Thyroid gland (tissue), 4 donors: Measurements from ENCODE around the gene CHSY1. TPM values are rescaled to one million over a fixed set of nuclear protein-coding genes. Genes with fewer than 3 reads are reported as not detected.

Experiments
- DNase-seq, 2 donors: peaks; one replicate each; pipeline ENCODE4 v3.0.0-alpha.2; 2019
- H3K27ac ChIP-seq, 3 donors: fragments of 200-600 bp; sonication (generic); 1 replicate in 2 of 3; 2 replicates in 1 of 3; pipeline ENCODE4 v1.5.1; 2016 to 2019; ENCODE audit warnings: mild to moderate bottlenecking in 1 of 3, moderate library complexity in 1 of 3
- H3K27me3 ChIP-seq: fragments of 200-600 bp; sonication (generic); one replicate; pipeline ENCODE4 v1.5.1; 2019
- H3K36me3 ChIP-seq, 2 donors: fragments of 200-600 bp; sonication (generic); one replicate each; pipeline ENCODE4 v1.5.1; 2016 to 2019
- H3K4me1 ChIP-seq, 2 donors: fragments of 200-600 bp; sonication (generic); one replicate each; pipeline ENCODE4 v1.5.1; 2017 to 2019
- H3K4me3 ChIP-seq, 3 donors: fragments of 200-600 bp; sonication (generic); replicated peaks in 1 of 3; 1 replicate in 2 of 3; 2 replicates in 1 of 3; pipeline ENCODE4 v1.5.1; 2016; ENCODE audit warnings: mild to moderate bottlenecking in 1 of 3
- H3K9me3 ChIP-seq: fragments of 200-600 bp; sonication (generic); one replicate; pipeline ENCODE4 v1.5.1; 2017
- POLR2A ChIP-seq, 2 donors: fragments of 450-650 bp; IDR thresholded peaks; one replicate each; pipeline ENCODE4 v1.6.1; 2017; ENCODE audit warnings: antibody characterized with exemption in 2 of 2, mild to moderate bottlenecking in 2 of 2, moderate library complexity in 1 of 2
- WGBS, 2 donors: methylation state at CpG; one replicate each; pipeline ENCODE4 v1.1.5; 2017; 5-methylcytosine and 5-hydroxymethylcytosine counted together
- intact Hi-C: fragments of 100-400 bp; cut with DNase I; formaldehyde crosslinking; loops from one replicate; pipeline ENCODE4 v1.15.1; 2023
- total RNA-seq, 4 donors: library from RNA; depleted of rRNA; stranded (reverse); fragments of >200 nt; gene quantifications; one replicate each; pipeline ENCODE4 v1.2.3, GENCODE V29; 2016
- TF ChIP-seq, protein P1 (sequence below), 6 experiments: fragments of 200-600 bp in 3 of 6; fragments of 450-650 bp in 3 of 6; sonication (generic) in 3 of 6; IDR thresholded peaks; one replicate each; pipeline ENCODE4 v1.5.1; 2016 to 2019; ENCODE audit warnings: antibody characterized with exemption in 6 of 6, mild to moderate bottlenecking in 2 of 6, inconsistent platforms in 1 of 6, moderate library complexity in 1 of 6

CHSY1 gene
- total RNA-seq, 4 donors from 2014 or later, result 13.8 to 26.6 (median 18.5) TPM

DNA sequence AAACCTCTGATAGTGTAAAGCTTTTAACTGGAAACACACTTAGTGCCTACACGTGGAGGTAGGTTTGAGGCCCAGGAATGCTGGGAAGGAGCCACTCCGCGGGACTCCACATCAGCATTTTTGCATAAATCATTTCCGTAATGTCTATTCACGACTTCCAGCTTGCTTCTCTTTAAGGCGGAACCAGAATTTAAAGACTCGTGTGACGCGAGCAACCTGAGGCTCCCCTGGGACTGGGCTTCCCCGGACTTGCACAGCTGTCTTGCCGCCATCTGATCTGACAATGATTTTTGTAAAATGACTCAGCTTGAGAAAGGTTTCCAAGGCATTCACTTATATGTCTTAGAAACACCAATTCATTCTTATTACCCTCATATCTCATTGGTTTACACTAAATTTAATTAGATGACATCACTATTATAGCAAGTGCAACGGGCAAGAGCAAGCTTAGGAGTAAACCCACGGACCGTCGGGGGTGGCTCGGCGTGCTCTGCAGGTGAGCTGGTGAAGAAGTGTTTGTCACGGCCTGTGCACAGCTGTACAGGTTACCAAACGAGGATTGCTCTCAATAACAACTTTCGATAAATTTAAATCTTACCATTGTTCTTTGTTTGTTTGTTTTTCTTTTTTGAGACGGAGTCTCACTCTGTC lies 95.2 kb downstream of the CHSY1 start:
- no peaks in the 10 kb centered on the region for H3K27me3 ChIP-seq
- intact Hi-C loops, result no loop called here
- no peaks in the 10 kb centered on the region for H3K36me3 ChIP-seq
- H3K9me3 ChIP-seq, result no peaks in the 10 kb centered on the region
- TF ChIP-seq POLR2A (IDR thresholded peaks at IDR 0.05), result no peak
- TF ChIP-seq, protein P1, sequence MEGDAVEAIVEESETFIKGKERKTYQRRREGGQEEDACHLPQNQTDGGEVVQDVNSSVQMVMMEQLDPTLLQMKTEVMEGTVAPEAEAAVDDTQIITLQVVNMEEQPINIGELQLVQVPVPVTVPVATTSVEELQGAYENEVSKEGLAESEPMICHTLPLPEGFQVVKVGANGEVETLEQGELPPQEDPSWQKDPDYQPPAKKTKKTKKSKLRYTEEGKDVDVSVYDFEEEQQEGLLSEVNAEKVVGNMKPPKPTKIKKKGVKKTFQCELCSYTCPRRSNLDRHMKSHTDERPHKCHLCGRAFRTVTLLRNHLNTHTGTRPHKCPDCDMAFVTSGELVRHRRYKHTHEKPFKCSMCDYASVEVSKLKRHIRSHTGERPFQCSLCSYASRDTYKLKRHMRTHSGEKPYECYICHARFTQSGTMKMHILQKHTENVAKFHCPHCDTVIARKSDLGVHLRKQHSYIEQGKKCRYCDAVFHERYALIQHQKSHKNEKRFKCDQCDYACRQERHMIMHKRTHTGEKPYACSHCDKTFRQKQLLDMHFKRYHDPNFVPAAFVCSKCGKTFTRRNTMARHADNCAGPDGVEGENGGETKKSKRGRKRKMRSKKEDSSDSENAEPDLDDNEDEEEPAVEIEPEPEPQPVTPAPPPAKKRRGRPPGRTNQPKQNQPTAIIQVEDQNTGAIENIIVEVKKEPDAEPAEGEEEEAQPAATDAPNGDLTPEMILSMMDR (IDR thresholded peaks at IDR 0.05), result no peak
- no peaks in the 10 kb centered on the region for H3K4me1 ChIP-seq
- 87% methylated on average over 21 of the region's 21 CpGs for WGBS, 2 donors
- H3K27ac ChIP-seq, result no peak overlapping the region
- no peak for DNase-seq
- H3K4me3 ChIP-seq, result no peak overlapping the region

DNA sequence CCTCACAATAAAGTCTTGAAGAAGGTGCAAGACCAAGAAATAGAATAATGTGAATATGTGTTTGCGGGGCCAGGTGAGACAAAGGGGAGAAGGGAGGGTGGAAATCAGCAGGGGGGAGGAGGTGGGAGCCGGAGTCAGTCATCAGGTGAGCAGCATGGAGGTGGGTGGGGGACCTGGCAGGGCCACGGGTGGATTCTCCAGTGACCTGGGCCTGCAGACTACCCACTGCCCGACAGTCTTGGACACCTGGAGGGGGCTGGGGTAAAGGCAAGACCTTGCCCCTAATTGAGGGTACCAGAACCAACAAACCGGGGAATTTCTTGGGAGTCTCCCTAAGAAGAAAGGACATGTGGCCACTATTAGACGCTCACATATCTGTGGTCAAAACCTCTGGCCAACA lies 95.8 kb downstream of the CHSY1 start:
- 80 to 90% methylated on average over 6 of the region's 6 CpGs for WGBS, 2 donors
- H3K27ac ChIP-seq, result no peak overlapping the region
- intact Hi-C loops, result no loop called here
- no peaks in the 10 kb centered on the region for H3K36me3 ChIP-seq
- TF ChIP-seq, protein P1 (IDR thresholded peaks at IDR 0.05), result no peak
- TF ChIP-seq POLR2A (IDR thresholded peaks at IDR 0.05), result no peak
- no peak for DNase-seq
- no peaks in the 10 kb centered on the region for H3K27me3 ChIP-seq
- H3K4me3 ChIP-seq, result no peak overlapping the region
- no peaks in the 10 kb centered on the region for H3K4me1 ChIP-seq
- H3K9me3 ChIP-seq, result no peaks in the 10 kb centered on the region

DNA sequence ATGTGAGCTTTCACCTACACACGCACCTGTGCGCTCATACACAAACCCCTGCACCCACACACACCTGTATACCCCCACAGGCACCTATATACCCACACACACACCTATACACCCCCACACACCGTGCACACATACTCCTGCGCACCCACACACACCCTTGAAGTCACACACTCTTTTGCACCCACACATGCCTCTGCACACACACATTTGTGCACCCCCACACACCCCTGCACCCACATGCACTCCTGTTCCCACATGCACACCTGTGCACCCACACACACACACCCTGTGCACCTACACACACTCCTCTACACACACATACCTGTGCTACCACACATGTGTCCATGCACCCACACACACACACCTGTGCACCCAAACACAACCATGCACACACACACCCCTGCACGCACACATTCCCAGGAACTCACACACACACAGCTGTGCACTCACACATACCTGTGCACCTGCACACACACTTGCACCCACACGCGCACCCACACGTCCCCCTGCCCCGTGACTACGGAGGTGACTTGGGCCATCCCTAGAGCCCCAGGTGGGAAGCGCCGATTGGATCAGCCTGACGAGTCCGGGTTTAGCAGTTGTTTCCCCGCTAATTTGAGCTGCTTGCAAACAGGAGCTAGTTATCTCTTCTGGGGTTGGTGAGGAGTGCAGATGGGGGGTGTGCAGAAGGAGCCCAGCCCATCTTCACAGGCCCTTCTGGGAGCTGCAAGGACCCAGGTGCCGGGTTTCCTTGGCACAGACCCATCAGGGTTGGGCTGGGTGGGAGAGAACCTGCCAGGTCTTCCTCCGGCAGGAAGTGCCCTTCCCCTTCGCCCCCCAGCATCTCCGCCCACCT lies 97.8 kb downstream of the CHSY1 start:
- no peaks in the 10 kb centered on the region for H3K9me3 ChIP-seq
- no peak for TF ChIP-seq POLR2A (IDR thresholded peaks at IDR 0.05)
- TF ChIP-seq, protein P1 (IDR thresholded peaks at IDR 0.05), result no peak
- WGBS, 2 donors, result 90 to 94% methylated on average over 18 to 19 of the region's 19 CpGs
- no peaks in the 10 kb centered on the region for H3K36me3 ChIP-seq
- intact Hi-C loops, result no loop called here
- H3K4me1 ChIP-seq, result no peaks in the 10 kb centered on the region
- no peak overlapping the region for H3K4me3 ChIP-seq
- DNase-seq, result no peak
- no peak overlapping the region for H3K27ac ChIP-seq
- H3K27me3 ChIP-seq, result no peaks in the 10 kb centered on the region

DNA sequence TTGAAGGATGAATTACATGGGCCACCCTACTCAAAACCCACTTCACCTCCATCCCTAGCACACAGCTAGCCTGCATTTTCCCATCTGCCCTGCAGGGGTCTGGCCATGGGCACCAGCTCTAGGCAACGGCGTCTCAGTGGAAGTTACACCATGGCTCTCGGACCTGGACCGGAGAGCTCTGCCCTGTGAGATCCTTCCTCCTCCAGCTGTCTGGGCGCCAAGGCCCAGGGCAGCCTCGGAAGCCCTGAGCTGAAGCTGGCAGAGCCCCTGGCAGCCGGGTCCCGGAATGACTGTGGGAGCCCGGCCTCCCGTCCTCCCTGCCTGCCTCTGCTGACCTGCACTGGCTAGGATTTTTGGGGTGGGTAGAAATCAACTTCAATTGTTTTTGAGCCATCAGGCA lies 98.9 kb downstream of the CHSY1 start:
- DNase-seq, result no peak
- 94 to 95% methylated on average over 9 to 10 of the region's 10 CpGs for WGBS, 2 donors
- no peak overlapping the region for H3K4me3 ChIP-seq
- H3K9me3 ChIP-seq, result no peaks in the 10 kb centered on the region
- no peaks in the 10 kb centered on the region for H3K36me3 ChIP-seq
- H3K4me1 ChIP-seq, result no peaks in the 10 kb centered on the region
- H3K27me3 ChIP-seq, result no peaks in the 10 kb centered on the region
- TF ChIP-seq POLR2A (IDR thresholded peaks at IDR 0.05), result no peak
- TF ChIP-seq, protein P1 (IDR thresholded peaks at IDR 0.05), result peak in 1 of 6 experiments; percentile 15
- H3K27ac ChIP-seq, result no peak overlapping the region
- intact Hi-C loops, result no loop called here

DNA sequence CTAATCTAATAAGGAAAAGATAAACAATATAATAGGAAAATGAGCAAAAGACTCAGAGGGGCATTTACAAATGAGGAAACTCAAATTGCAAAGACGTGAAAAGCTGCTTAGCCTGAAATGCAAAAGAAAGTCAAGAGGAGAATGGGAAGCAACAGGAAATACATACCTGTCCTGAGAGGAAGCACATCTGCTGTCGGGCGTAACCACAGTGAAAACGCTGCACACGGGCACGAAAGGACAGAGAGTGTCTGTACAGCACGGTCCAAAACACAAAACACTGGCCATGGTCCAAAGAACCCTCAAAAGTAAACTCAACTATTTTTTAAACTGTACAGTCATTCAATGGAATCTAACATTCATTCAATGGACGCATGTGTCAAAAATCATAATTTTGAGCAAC lies 100.6 kb downstream of the CHSY1 start:
- intact Hi-C loops, result no loop called here
- no peaks in the 10 kb centered on the region for H3K27me3 ChIP-seq
- H3K27ac ChIP-seq, result no peak overlapping the region
- no peaks in the 10 kb centered on the region for H3K36me3 ChIP-seq
- TF ChIP-seq, protein P1 (IDR thresholded peaks at IDR 0.05), result no peak
- TF ChIP-seq POLR2A (IDR thresholded peaks at IDR 0.05), result no peak
- H3K4me3 ChIP-seq, result no peak overlapping the region
- DNase-seq, result peak in 1 of 2 donors; percentile 49
- no peaks in the 10 kb centered on the region for H3K4me1 ChIP-seq
- WGBS, 2 donors, result 36 to 42% methylated on average over 8 of the region's 8 CpGs
- H3K9me3 ChIP-seq, result no peaks in the 10 kb centered on the region
